ENCODE measurements around the gene RTP5.

DNA sequence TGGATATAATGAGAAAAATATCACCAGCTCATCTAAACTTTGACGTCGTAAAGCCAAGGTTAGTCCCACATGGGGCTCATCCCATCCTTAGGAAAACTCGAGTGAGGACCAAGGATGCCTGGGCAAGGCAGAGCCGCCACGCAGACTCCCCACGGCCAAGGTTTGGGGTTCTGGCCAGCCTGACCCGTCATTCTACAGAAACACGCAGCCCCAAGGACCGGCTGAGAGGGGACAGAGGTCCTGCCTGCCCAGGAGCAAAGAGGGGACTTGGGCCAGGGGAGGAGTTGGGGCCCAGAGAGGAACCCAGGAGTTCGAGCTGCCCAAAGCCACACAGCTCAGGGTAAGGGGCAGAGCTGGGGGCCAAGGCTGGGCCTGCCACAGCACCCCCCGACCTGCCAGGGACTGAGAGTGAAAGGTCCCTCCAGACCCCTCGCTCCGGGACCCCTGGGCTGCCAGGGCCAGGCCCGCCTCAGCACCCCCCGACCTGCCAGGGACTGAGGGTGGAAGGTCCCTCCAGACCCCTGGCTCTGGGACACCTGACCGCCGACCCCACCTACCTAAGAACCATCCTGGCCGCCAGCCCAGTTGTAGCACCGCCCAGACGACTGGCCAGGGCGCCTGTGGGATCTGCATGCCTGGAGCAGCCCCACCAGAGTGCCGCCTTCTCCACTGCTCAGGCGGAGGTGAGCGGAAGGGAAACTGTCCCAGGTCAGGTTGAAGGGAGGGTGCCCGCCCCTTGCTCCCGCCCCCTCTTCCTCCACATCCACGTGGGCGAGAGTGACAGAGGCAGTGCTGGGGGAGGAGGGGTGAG lies 11.1 kb upstream of the RTP5 start, which contains the start of gene PDCD1:
- TF ChIP-seq, protein P1, sequence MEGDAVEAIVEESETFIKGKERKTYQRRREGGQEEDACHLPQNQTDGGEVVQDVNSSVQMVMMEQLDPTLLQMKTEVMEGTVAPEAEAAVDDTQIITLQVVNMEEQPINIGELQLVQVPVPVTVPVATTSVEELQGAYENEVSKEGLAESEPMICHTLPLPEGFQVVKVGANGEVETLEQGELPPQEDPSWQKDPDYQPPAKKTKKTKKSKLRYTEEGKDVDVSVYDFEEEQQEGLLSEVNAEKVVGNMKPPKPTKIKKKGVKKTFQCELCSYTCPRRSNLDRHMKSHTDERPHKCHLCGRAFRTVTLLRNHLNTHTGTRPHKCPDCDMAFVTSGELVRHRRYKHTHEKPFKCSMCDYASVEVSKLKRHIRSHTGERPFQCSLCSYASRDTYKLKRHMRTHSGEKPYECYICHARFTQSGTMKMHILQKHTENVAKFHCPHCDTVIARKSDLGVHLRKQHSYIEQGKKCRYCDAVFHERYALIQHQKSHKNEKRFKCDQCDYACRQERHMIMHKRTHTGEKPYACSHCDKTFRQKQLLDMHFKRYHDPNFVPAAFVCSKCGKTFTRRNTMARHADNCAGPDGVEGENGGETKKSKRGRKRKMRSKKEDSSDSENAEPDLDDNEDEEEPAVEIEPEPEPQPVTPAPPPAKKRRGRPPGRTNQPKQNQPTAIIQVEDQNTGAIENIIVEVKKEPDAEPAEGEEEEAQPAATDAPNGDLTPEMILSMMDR (IDR thresholded peaks at IDR 0.05; ENCODE audit: poor library complexity): no peak
- TF ChIP-seq EZH2phosphoT487 (IDR thresholded peaks at IDR 0.05; ENCODE audit: low read depth, severe bottlenecking, unreplicated experiment) (no peak), EZH2 (IDR thresholded peaks at IDR 0.05; ENCODE audit: borderline replicate concordance) (no peak)
